OCI-LY3 (cell line): ENCODE measurements around the gene HNRNPF.

ENCODE experiments used
- CTCF ChIP-seq: fragments of 200-600, 300-600 bp; sonication (generic); IDR thresholded peaks from 2 replicates; pipeline ENCODE4 v1.5.1; 2014; ENCODE audit warnings: antibody characterized with exemption, low read length, low read depth
- EZH2phosphoT487 ChIP-seq: fragments of 200-600 bp; shearing (Covaris generic); IDR thresholded peaks from 2 replicates; pipeline ENCODE4 v1.6.1; 2018; ENCODE audit warnings: antibody characterized with exemption, mixed run types, low read depth

DNA sequence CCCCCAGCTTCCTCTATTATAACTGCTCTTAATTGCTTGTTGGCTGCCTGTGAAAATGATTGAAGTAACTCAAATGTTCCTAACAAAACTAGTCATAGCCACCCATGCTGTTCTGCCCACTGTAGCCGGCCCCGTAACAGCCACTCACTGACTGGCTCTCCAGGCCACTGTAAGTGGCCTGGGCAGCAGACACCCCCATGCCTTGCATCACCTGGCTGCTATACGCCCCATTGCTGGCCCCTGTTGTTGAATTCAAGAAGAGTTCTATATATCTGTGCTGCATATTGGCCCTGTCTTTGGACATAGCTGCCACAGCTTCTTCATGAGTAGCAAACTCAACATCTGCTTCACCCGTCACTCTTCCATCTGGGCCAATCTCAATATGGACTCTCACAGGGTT, 22.4 kb downstream of the HNRNPF start:
- TF ChIP-seq CTCF (no peak), EZH2phosphoT487 (no peak)
